HL-60/S4 treated with retinoic acid at 250 ng/mL for 4 days and 3 days (cell line): Measurements from ENCODE around the gene NOP53.
"Not testable (repeated sequence)": the region's sequence is repeated elsewhere in the genome, so short reads cannot be mapped to it uniquely, and the experiment has no call there.

Source experiments
- in situ Hi-C: fragments of 300-500 bp; cut with MboI; formaldehyde crosslinking; loops from 2 replicates; pipeline ENCODE4 v1.7.0; 2022; ENCODE audit warnings: low sequenced_read_pairs

The NOP53 gene

DNA sequence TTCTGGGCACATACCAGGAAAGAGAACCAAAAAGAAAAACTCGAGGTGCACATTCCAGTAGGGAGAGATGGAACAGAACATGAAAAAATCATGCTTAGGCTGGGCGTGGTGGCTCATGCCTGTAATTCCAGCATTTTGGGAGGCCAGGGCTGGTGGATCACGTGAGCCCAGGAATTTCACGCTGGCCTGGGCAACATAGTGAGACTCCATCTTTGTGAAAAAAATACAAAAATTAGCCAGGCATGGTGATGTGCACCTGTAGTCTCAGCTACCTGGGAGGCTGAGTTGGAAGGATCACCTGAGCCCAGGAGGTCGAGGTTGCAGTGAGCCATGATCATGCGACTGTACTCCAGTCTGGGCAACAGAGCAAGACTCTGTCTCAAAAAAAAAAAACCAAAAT, 25.9 kb downstream of the NOP53 start:
- in situ Hi-C loops = not testable (repeated sequence)

DNA sequence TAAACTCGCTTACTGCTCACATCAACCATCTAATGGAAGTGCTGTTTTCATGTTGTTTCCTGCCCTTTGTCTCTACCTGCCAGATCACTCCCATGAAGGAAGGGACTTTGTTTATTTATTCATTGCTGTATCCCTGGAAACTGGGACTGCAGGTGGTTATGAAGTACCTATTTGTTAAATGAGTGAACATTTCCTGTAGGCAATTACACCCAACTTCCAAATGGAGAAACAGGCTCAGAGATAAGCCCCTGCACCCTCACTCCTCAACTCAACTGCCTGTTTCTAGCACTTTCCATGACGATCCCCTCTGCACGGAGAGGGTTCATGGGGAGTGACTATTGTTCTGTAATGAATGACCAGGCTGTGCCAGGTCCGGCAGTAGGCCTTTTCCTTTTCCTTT, 31.2 kb downstream of the NOP53 start:
- in situ Hi-C loops = no loop called here

DNA sequence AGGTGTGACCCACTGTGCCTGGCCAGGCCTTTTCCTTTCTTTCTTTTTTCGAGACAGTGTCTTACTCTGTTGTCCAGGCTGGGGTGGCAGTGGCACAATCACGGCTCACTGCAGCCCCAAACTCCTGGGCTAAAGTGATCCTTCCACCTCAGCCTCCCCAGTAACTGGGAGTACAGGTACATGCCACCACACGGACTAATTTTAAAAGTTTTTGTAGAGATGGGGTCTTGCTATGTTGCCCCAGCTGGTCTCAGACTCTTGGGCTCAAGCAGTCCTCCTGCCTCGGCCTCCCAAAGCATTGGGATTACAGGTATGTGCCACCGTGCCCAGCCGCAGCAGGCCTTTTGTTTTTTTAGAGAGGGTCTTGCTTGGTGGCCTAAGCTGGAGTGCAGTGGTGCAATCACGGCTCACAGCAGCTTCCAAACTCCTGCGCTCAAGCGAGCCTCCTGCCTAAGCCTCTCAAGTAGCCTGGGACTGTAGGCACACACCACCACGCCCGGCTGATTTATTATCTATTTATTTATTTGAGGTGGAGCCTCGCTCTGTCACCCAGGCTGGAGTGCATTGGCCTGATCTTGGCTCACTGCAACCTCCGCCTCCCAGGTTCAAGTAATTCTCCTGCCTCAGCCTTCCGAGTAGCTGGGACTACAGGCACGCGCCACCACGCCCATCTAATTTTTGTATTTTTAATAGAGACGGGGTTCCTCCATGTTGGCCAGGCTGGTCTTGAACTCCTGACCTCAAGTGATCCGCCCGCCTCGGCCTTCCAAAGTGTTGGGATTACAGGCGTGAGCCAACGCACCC, 32.1 kb downstream of the NOP53 start:
- in situ Hi-C loops = not testable (repeated sequence)

DNA sequence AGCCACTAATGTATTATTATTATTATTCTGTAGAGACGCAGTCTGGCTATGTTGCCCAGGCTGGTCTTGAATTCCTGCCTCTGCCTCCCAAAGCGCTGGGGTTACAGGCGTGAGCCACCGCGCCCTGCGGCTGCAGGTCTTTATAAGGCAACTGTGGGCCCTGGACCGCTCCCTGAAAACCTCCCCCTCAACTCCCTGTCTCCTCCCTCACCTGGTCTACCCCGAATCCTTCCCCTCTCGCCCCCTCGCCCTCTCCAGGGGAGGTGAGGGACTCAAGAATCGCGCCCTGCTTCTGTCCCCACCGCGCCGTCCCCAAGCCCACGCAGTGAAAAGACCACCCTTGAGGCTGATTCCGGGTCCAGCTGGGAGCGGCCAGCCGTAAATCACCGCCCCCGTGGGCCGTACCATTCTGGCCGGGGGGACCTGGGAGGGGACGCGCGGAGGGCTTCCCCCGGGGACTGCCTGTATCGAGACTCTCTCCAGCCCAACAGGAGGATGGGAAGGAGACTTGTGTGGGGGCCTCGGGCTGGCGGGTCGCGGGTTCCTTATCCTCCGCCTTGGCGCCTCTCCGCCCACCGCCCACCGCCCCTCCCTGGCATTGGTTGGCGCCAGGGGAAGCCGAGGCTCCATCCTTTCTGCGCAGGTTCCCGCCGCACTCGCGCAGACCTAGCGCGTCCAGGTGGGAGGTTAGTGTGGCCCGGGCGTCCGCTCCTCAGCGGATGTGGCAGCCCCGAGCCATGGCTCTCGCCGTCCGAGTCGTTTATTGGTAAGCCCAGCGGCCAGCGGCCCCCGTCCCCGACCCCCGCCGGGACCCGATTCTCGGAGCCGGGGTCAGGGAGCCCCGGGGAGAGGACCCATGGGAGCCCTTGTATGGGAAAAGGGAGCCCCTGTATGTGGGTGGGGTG, 33.0 kb downstream of the NOP53 start, which contains the start of gene SELENOW:
SELENOW (plus strand) TSS at position 655 of the 905 bp plus-strand sequence; CDS start at position 738, 83 bp downstream.
- in situ Hi-C loops = no loop called here

DNA sequence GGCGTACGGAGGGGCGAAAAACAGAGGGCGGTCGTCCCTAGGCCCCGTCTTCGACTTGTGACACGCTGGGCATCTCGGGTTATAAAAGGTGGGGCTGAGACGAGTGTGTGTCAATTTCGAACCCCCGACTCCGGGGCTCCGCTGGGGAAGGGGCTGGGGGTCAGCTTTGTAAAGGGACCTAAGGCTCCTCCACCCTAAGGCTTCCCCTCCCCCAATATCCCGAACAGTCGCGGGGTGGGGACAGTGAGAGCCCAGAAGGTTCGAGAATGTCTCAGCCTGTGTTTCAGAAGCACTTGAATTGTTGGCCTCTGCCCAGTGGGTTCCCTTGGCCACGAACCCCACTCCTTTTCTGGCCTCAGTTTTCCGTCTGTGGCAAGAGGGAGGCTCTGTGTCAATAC, 33.6 kb downstream of the NOP53 start:
- in situ Hi-C loops = no loop called here

DNA sequence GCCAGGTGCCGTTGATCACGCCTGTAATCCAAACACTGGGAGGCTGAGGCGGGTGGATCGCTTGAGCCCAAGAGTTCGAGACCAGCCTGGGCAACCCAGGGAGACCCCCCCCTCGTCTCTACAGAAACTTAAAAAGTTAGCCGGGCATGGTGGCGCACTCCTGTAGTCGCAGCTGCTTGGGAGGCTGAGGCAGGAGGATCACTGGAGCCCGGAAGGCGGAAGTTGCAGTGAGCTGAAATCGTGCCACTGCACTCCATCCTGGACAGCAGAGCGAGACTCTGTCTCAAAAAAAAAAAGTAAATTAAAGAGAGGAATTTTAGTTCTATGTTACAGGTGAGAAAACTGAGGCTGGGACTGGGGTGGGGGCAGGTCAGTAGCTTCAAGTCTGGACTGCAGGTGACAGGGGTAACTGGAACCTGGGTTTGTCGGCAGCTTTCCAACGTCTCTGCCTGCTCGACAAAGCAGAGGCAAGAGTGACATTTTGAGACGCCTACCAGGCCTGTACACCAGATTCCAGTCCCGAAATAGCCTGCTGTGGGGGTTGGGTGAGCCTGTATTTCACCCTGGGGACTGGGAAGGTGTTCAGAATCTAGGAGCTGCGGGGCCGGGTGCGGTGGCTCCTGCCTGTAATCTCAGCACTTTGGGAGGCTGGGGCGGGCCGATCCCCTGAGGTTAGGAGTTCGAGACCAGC, 34.3 kb downstream of the NOP53 start:
- in situ Hi-C loops = no loop called here

DNA sequence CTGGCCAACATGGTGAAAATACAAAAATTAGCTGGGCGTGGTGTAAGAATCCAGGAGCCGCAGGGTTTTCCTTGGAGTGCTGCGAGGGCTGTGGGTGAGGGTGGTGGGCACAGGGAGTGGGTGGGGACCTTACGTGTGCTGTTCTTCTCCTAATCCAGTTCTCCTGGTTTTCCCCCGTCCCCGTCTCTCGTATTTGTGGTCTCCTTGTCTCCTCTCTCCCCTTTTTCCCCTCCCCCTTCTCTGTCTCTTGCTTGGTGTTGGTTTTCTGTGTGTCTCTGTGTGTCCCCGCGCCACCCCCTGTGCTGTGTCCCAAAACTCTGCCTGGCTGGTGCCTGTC, 34.8 kb downstream of the NOP53 start:
- in situ Hi-C loops = no loop called here

DNA sequence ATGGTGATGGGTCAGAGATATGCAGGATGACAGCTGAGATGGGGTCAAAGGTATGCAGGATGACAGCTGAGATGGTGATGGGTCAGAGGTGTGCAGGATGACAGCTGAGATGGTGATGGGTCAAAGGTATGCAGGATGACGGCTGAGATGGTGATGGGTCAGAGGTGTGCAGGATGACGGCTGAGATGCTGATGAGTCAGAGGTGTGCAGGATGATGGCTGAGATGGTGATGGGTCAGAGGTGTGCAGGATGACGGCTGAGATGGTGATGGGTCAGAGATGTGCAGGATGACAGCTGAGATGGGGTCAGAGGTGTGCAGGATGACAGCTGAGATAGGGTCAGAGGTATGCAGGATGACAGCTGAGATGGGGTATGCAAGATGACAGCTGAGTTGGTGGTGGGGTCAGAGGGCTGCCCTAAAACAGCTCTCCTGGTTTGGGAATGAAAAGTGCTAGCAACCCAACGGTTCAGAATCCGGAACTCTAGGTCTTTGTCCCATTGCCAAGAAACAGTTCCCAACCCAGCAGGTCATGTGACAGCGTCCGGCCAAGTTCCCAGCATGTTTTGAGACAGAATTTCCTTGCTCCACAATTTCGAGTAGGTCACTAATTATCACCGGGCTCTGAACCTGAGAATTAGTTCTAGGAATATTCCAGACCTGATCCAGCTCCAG, 36.4 kb downstream of the NOP53 start:
- in situ Hi-C loops = no loop called here

DNA sequence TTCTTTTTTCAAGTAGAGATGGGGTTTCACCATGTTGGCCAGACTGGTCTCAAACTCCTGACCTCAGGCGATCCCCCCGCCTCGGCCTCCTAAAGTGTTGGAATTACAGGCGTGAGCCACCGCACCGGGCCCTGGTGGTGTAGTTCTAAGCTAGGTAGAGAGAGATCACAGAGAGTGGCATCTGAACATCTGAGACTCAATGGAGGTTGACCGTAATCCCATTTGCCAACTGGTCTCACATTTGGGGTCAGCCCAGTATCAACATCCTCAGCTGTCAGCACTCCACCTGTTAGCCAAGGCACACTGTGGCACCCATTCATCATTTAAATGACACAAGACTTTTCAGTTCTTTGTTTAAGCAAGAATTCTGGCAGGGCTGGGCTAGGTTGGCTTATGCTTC, 41.2 kb downstream of the NOP53 start:
- in situ Hi-C loops = no loop called here

DNA sequence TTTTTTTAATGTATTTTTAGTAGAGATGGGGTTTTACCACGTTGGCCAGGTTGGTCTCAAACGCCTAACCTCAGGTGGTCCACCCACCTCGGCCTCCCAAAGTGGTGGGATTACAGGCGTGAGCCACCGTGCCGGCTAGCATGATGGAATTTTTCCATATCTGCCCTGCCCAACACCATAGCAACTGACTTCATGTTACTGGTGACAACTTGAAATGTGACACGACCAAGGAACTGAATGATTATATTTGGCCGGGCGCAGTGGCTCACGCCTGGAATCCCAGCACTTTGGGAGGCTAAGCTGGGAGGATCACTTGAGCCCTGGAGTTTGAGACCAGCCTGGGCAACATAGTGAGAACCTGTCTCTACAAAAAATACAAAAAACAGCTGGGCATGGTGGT, 42.0 kb downstream of the NOP53 start:
- in situ Hi-C loops = not testable (repeated sequence)

DNA sequence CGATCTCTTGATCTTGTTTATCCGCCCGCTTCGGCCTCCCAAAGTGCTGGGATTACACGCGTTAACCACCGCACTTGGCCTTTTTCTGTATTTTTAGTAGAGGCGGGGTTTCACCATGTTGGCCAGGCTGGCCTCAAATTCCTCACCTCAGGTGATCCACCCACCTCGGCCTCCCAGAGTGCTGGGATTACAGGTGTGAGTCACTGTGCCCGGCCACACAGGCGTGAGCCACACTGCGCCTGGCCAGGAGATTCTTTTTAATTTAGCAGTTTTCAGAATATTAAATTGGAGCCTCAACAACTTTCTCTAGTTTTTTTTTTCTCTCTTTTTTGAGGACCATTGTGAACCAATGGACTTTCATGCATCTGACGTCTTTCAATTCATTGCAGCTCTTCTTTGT, 44.5 kb downstream of the NOP53 start:
- in situ Hi-C loops = not testable (repeated sequence)

DNA sequence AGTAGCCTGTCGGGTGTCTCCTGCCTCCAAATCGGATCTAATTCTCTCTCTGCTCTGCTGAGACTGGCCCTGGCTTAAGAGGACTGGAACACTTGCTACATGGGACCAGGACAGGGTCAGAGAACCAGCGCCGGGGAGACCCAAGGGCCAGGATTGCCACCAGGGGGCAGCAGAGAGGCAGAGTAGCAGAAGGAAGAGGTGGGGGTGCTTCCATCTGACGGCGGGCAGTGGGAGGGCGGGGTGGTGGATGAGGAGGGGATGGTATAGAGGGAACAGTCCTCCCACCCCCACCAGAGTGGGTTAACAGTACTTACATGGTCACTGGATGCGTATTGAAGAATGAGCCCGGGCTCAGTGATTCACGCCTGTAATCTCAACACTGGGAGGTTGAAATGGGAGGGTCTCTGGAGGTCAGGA, 45.1 kb downstream of the NOP53 start:
- in situ Hi-C loops = no loop called here

DNA sequence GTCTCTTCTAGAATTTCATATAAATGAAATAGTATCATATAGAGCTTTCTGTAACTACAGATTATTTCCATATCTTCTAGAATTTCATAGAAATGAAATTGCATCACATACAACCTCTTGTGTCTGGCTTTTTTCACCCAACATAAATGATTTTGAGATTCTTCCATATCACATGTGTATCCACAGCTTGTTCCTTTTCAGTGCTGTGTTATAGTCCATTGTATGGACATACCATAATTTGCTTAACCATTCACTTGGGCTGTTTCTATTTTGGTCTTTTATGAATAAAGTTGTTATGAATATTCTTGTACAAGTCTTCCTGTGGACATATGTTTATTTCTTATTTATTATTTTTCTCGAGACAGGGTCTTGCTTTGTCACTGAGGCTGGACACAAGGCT, 47.3 kb downstream of the NOP53 start:
- in situ Hi-C loops = no loop called here

DNA sequence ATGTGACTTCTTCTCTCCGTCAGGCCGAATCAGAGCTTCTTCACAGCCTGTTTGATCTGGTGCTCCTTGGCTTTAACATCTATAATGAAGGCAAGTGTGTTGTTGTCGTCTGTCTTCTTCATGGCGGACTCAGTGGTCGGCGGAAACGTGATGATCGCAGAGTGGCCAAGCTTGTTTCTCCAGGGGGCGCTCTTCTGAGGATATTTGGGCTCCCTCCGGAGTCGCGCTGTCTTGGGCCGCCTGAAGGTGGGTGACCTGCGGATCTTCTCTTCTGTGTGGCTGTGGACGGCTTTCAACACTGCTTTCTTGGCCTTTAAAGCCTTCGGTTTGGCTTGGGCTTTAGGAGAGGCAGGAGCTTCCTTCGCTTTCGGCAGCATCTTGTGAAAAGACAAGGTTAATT, 49.2 kb downstream of the NOP53 start:
- in situ Hi-C loops = no loop called here

DNA sequence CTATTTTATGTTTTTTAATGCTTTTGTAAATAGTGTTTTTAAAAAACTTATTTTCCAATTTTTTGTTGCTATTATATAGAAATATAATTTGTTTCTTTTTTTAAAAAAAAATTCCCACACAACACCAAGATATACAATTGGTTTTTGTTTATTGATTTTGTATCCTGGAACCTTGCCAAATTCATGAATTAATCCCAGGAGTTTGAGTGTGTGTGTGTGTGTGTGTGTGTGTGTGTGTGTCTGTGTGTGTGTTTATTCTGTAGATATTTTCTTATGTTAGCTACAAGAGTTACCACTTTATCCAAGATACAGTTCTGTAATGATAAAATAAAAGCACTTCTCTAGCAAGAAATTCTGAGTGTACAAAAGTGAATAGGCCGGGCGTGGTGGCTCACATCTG, 51.4 kb downstream of the NOP53 start:
- in situ Hi-C loops = no loop called here

DNA sequence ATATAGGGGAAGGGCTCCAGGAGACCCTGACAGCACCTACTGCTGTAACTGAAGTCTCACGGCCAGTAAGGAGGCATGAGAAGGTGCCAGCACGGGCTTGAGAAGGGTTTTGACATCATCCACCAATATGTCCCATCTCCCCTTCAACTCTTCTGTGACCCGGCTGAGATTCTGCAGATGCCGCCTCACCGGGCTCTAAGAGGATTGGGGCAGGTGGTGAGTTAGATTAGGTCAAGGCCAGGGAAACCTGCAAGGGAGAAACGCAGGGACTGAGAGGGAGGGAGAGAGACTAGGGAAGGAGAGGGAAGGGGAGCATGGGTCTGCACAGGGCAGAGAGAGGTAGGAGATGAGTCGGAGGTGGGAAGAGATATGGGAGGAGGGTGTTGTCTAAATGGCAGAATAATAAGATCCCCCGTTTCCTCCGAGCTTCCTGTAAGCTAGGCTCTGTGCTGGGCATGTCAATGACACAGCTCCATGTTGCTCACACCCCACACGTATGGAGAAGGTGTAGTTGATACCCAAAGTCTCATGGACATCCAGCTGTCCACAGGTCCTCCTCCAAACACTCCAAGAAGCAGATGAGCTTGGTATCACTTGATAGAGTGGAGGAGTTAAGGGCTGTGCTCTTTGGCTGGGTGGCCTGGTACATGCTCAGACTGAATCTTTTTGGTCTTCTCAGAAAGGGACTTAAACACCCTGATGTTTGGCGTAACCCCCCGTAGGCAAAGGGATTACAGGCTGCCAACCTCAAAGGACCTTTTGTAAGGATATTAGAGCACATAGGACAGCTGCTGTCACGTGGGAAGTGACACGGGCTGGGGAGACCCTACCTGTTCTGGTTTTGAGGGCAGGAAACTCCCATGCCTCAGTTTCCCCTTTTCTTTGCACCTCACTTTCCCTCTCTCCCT, 52.9 kb downstream of the NOP53 start:
- in situ Hi-C loops = no loop called here

DNA sequence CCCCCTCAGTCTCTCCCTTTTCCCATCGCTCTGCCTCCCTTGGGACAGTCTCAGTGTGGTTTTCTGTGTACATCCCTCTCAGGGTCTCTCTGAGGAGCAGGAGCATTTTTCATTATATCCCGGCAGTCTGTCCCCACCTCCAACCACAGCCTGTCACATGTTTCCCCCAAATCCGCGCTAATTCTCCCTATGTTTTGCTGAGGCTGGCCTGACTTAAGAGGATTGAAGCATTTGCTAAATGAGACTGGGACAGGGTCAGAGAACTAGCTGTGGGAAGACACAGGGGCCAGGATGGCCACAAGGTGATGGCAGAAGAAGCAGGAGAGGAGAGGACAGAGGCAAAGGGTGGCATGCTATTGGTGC, 53.5 kb downstream of the NOP53 start:
- in situ Hi-C loops = no loop called here

DNA sequence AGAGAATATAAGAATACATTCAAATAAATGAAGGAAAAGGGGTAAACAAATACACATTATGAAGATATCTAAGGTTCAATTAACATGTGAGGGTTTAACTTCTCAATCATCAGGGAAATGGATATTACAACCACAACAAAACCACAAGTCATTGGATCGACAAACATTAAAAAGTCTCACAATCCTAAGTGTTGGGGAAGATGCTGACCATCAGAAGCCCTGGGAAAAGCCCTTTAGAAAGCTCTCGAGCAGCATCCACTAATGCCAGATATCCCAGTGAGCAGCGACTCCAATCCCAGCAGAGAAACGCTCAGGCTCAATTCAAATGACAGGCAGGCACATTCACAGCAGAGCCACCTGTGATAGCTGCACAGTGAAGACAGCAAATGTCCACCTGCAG, 55.9 kb downstream of the NOP53 start:
- in situ Hi-C loops = no loop called here

DNA sequence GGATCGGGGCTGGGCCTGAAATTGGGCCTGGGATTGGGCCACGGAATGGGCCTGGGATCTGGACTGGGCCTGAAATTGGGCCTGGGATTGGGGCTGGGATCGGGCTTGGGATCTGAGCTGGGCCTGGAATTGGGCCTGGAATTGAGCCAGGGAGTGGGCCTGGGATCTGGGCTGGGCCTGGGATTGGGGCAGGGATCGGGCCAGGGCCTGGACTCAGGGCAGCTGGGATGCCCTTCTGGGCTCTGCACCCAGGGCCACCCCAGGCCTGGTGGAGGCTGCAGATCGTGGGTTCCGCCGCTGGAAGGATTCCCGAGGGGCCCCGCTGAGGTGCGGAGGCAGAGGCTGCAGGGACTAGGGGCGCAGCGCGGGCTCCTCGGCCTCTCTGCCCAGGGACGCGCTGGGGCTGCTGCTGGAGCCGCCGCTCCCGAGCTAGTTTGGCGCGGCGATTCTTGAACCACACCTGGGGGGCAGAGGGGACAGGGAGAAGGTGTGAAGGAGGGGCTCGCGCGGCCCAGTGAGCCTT, 57.2 kb downstream of the NOP53 start:
- in situ Hi-C loops = no loop called here

DNA sequence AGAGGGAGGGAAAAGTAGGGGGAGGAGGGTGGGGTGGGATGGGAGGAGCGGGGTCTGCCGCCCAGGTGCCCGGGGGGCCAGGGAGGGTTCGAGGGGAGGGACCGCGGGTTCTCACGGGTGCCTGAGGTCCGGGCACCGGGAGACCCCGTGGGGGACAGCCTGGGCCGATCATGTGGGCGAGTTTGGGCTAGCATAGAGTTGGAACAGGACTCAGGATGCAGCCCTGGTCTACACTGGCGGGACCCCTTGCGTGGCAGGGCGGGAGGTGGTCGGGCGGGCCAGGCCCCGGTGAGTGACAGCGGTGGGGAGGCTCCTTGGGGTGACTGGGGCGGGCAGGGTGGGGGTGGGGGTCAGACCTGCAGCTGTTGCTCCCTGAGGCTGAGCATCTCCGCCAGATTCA, 57.8 kb downstream of the NOP53 start:
- in situ Hi-C loops = not testable (repeated sequence)
